Mesenchymal stem cell (in vitro differentiated cells and primary cell): ENCODE measurements around the gene ABCB8.

Experiments
- DNase-seq: peaks from one replicate; pipeline ENCODE4 v3.0.0-alpha.2; 2013
- H2AFZ ChIP-seq: one replicate; pipeline ENCODE4 v1.6.1; 2013; ENCODE audit warnings: low read depth, mild to moderate bottlenecking, control low read depth, inconsistent platforms, low read length, moderate library complexity
- H2AK5ac ChIP-seq: 2 replicates; pipeline ENCODE4 v1.6.1; 2013; ENCODE audit warnings: low read length, moderate library complexity, mild to moderate bottlenecking, inconsistent platforms; ENCODE audit not compliant: severe bottlenecking
- H2BK120ac ChIP-seq: one replicate; pipeline ENCODE4 v1.6.1; 2013; ENCODE audit warnings: low read depth, mild to moderate bottlenecking, inconsistent platforms, low read length, moderate library complexity
- H2BK12ac ChIP-seq, 2 experiments: one replicate each; pipeline ENCODE4 v1.6.1; 2013; ENCODE audit warnings: inconsistent platforms in 2 of 2, low read length in 2 of 2, mild to moderate bottlenecking in 2 of 2, moderate library complexity in 2 of 2, control low read depth in 1 of 2
- H2BK15ac ChIP-seq: one replicate; pipeline ENCODE4 v1.6.1; 2013; ENCODE audit warnings: mild to moderate bottlenecking, low read depth, inconsistent platforms; ENCODE audit not compliant: poor library complexity, severe bottlenecking
- H2BK5ac ChIP-seq: 2 replicates; pipeline ENCODE4 v1.6.1; 2013; ENCODE audit warnings: low read depth, mild to moderate bottlenecking, low read length, control low read depth, inconsistent platforms; ENCODE audit not compliant: poor library complexity, severe bottlenecking
- H3K14ac ChIP-seq, 2 experiments: one replicate each; pipeline ENCODE4 v1.6.1; 2013; ENCODE audit warnings: inconsistent platforms in 2 of 2, low read length in 2 of 2, control low read depth in 1 of 2, mild to moderate bottlenecking in 1 of 2, moderate library complexity in 1 of 2
- H3K18ac ChIP-seq, 2 experiments: one replicate each; pipeline ENCODE4 v1.6.1; 2013; ENCODE audit warnings: inconsistent platforms in 2 of 2, low read length in 2 of 2, control low read depth in 1 of 2, low read depth in 1 of 2, mild to moderate bottlenecking in 1 of 2
- H3K23ac ChIP-seq, 2 experiments: one replicate each; pipeline ENCODE4 v1.6.1; 2013; ENCODE audit warnings: inconsistent platforms in 2 of 2, low read length in 2 of 2, mild to moderate bottlenecking in 2 of 2, moderate library complexity in 2 of 2, control low read depth in 1 of 2
- H3K27ac ChIP-seq: 2 replicates; pipeline ENCODE4 v1.5.1; 2013; ENCODE audit warnings: mild to moderate bottlenecking, moderate library complexity, low read length, control low read depth, inconsistent platforms; ENCODE audit not compliant: poor library complexity, severe bottlenecking
- H3K27me3 ChIP-seq, 2 experiments: 2 replicates each; pipeline versions ENCODE4 v1.6.1 to v1.7.0; 2013; ENCODE audit warnings: low read length in 2 of 2, mild to moderate bottlenecking in 2 of 2, moderate library complexity in 2 of 2, control low read depth in 1 of 2, inconsistent platforms in 1 of 2; ENCODE audit not compliant: control insufficient read depth in 1 of 2, insufficient read depth in 1 of 2
- H3K36me3 ChIP-seq, 2 experiments: 2 replicates each; pipeline versions ENCODE4 v1.6.1 to v1.7.0; 2013; ENCODE audit warnings: low read length in 2 of 2, control low read depth in 1 of 2, inconsistent platforms in 1 of 2, low read depth in 1 of 2, mild to moderate bottlenecking in 1 of 2; ENCODE audit not compliant: insufficient read depth in 2 of 2, control insufficient read depth in 1 of 2
- H3K4ac ChIP-seq, 2 experiments: one replicate each; pipeline ENCODE4 v1.6.1; 2013; ENCODE audit warnings: inconsistent platforms in 2 of 2, low read length in 2 of 2, mild to moderate bottlenecking in 2 of 2, moderate library complexity in 2 of 2, control low read depth in 1 of 2, low read depth in 1 of 2
- H3K4me1 ChIP-seq: 2 replicates; pipeline ENCODE4 v1.6.1; 2013; ENCODE audit warnings: low read depth, low read length, control low read depth; ENCODE audit not compliant: control insufficient read depth, insufficient read depth
- H3K4me2 ChIP-seq: 2 replicates; pipeline ENCODE4 v1.6.1; 2013; ENCODE audit warnings: low read length, mild to moderate bottlenecking, inconsistent platforms; ENCODE audit not compliant: poor library complexity, severe bottlenecking
- H3K4me3 ChIP-seq, 2 experiments: 2 replicates each; pipeline versions ENCODE4 v1.5.1 to v1.7.0; 2013; ENCODE audit warnings: low read length in 2 of 2, mild to moderate bottlenecking in 2 of 2, control low read depth in 1 of 2, low read depth in 1 of 2; ENCODE audit not compliant: insufficient read depth in 1 of 2
- H3K79me1 ChIP-seq: replicated peaks from 2 replicates; pipeline ENCODE4 v1.6.1; 2013; ENCODE audit warnings: mild to moderate bottlenecking, control low read depth, low read length, inconsistent platforms; ENCODE audit not compliant: poor library complexity, severe bottlenecking
- H3K9ac ChIP-seq: 2 replicates; pipeline ENCODE4 v1.7.0; 2013; ENCODE audit warnings: mild to moderate bottlenecking, low read length, moderate library complexity
- H3K9me3 ChIP-seq: 2 replicates; pipeline ENCODE4 v1.7.0; 2013; ENCODE audit warnings: mild to moderate bottlenecking, low read length; ENCODE audit not compliant: control insufficient read depth
- H4K8ac ChIP-seq: one replicate; pipeline ENCODE4 v1.6.1; 2013; ENCODE audit warnings: inconsistent platforms, mild to moderate bottlenecking, low read length, moderate library complexity
- H4K91ac ChIP-seq: one replicate; pipeline ENCODE4 v1.6.1; 2013; ENCODE audit warnings: mild to moderate bottlenecking, low read length, inconsistent platforms
- WGBS: methylation state at CpG from one replicate; pipeline ENCODE4 v1.1.7; 2013; ENCODE audit warnings: mixed read lengths; 5-methylcytosine and 5-hydroxymethylcytosine counted together

The ABCB8 gene

GRCh38 chr7:150992051-150992640 is 36.1 kb upstream of the ABCB8 start:
- no peak overlapping the region for H4K91ac ChIP-seq
- H2AFZ ChIP-seq: no peak overlapping the region
- no peak overlapping the region for H2AK5ac ChIP-seq
- H3K18ac ChIP-seq: no peak overlapping the region
- no peak for DNase-seq
- H3K14ac ChIP-seq: no peak overlapping the region
- H3K9me3 ChIP-seq: peaks cover 17% of the 10 kb centered on the region
- H3K9ac ChIP-seq: no peak overlapping the region
- H3K27ac ChIP-seq: no peak overlapping the region
- H2BK120ac ChIP-seq: no peak overlapping the region
- no peak overlapping the region for H3K23ac ChIP-seq
- H3K4ac ChIP-seq: no peak overlapping the region
- WGBS: 82% methylated on average over 6 of the region's 6 CpGs
- no peak overlapping the region for H2BK12ac ChIP-seq
- peaks cover 43% of the 10 kb centered on the region in 2 experiments for H3K27me3 ChIP-seq
- H3K4me3 ChIP-seq: no peak overlapping the region
- H3K4me2 ChIP-seq: no peak overlapping the region
- no peak overlapping the region for H2BK15ac ChIP-seq
- no peaks in the 10 kb centered on the region for H3K36me3 ChIP-seq
- no peak overlapping the region for H4K8ac ChIP-seq
- no peak overlapping the region for H2BK5ac ChIP-seq
- no peaks in the 10 kb centered on the region for H3K79me1 ChIP-seq
- H3K4me1 ChIP-seq: peaks cover 6% of the 10 kb centered on the region

- Histone ChIP-seq H3K27ac (no peak overlapping the region), H3K9ac (no peak overlapping the region), H3K4me2 (no peak overlapping the region), H3K79me1 (no peaks in the 10 kb centered on the region), H2BK5ac (no peak overlapping the region), H3K4me1 (peaks cover 6% of the 10 kb centered on the region), H2AK5ac (no peak overlapping the region), H3K36me3 (no peaks in the 10 kb centered on the region), H3K4ac (no peak overlapping the region), H3K23ac (no peak overlapping the region), H2BK12ac (no peak overlapping the region), H3K18ac (no peak overlapping the region), H3K27me3 (peaks cover 36 to 43% of the 10 kb centered on the region in 2 experiments), H3K4me3 (no peak overlapping the region), H3K14ac (no peak overlapping the region), H3K9me3 (peaks cover 17% of the 10 kb centered on the region), H4K8ac (no peak overlapping the region), H2AFZ (no peak overlapping the region), H4K91ac (no peak overlapping the region), H2BK120ac (no peak overlapping the region), H2BK15ac (no peak overlapping the region)
- peak; percentile 54 for DNase-seq
- WGBS: 13% methylated on average over 5 of the region's 5 CpGs
Observed at GRCh38 chr7:150992833-150993302, 35.4 kb upstream of the ABCB8 start.

DNA sequence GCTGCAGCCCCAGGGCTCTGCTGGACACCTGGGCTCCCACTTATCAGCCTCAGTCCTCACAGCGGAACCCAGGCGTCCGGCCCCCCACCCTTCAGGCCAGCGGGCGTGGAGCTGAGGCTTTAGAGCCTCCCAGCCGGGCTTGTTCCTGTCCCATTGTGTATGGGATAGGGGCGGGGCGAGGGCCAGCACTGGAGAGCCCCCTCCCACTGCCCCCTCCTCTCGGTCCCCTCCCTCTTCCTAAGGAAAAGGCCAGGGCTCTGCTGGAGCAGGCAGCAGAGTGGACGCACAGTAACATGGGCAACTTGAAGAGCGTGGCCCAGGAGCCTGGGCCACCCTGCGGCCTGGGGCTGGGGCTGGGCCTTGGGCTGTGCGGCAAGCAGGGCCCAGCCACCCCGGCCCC is 34.7 kb upstream of the ABCB8 start:
- H3K27me3 ChIP-seq: peaks cover 29 to 44% of the 10 kb centered on the region in 2 experiments
- H3K4me2 ChIP-seq: no peak overlapping the region
- no peak overlapping the region for H3K23ac ChIP-seq
- H3K18ac ChIP-seq: no peak overlapping the region
- H3K9me3 ChIP-seq: peaks cover 17% of the 10 kb centered on the region
- no peak overlapping the region for H2BK12ac ChIP-seq
- no peak overlapping the region for H3K14ac ChIP-seq
- no peak overlapping the region for H3K9ac ChIP-seq
- no peak overlapping the region for H3K4ac ChIP-seq
- H3K4me3 ChIP-seq: no peak overlapping the region
- no peaks in the 10 kb centered on the region for H3K79me1 ChIP-seq
- H2BK120ac ChIP-seq: no peak overlapping the region
- peaks cover 3% of the 10 kb centered on the region for H3K4me1 ChIP-seq
- no peak overlapping the region for H3K27ac ChIP-seq
- no peak overlapping the region for H2AFZ ChIP-seq
- 92% methylated on average over 14 of the region's 14 CpGs for WGBS
- H4K8ac ChIP-seq: no peak overlapping the region
- DNase-seq: no peak
- no peak overlapping the region for H2BK5ac ChIP-seq
- H2AK5ac ChIP-seq: no peak overlapping the region
- peak overlapping the region; percentile 62 for H4K91ac ChIP-seq
- no peak overlapping the region for H2BK15ac ChIP-seq
- H3K36me3 ChIP-seq: no peaks in the 10 kb centered on the region

- peak overlapping the region; percentile 37 to 77 for H3K18ac ChIP-seq
- H3K27me3 ChIP-seq: peaks cover 25 to 43% of the 10 kb centered on the region in 2 experiments
- H3K9ac ChIP-seq: no peak overlapping the region
- H4K91ac ChIP-seq: peak overlapping the region; percentile 61
- no peak overlapping the region for H2BK12ac ChIP-seq
- no peaks in the 10 kb centered on the region for H3K79me1 ChIP-seq
- H3K27ac ChIP-seq: no peak overlapping the region
- H2BK5ac ChIP-seq: no peak overlapping the region
- H3K23ac ChIP-seq: no peak overlapping the region
- no peak overlapping the region for H2AK5ac ChIP-seq
- no peaks in the 10 kb centered on the region for H3K36me3 ChIP-seq
- no peaks in the 10 kb centered on the region for H3K4me1 ChIP-seq
- no peak overlapping the region for H3K4me3 ChIP-seq
- peak overlapping the region; percentile 71 for H4K8ac ChIP-seq
- 59% methylated on average over 9 of the region's 15 CpGs for WGBS
- no peak overlapping the region for H3K4me2 ChIP-seq
- H2AFZ ChIP-seq: peak overlapping the region; percentile 65
- H3K4ac ChIP-seq: no peak overlapping the region
- H2BK120ac ChIP-seq: no peak overlapping the region
- peak overlapping the region in 1 of 2 experiments; percentile 1 for H3K14ac ChIP-seq
- no peak overlapping the region for H2BK15ac ChIP-seq
- DNase-seq: no peak
- peaks cover 17% of the 10 kb centered on the region for H3K9me3 ChIP-seq
Observed at GRCh38 chr7:150994141-150994837, 34.0 kb upstream of the ABCB8 start.
